BE2C (cell line): ENCODE results near the gene TNPO1.

Experiments
- DNase-seq: peaks from one replicate; pipeline ENCODE4 v3.0.0-alpha.2; 2020
- H3K27me3 ChIP-seq: fragments of 250-450 bp; sonication (Bioruptor Pico); 2 replicates; pipeline ENCODE4 v1.5.1; 2020; ENCODE audit warnings: mild to moderate bottlenecking
- H3K36me3 ChIP-seq: fragments of 250-450 bp; sonication (Bioruptor Pico); 2 replicates; pipeline ENCODE4 v1.5.1; 2020; ENCODE audit warnings: mild to moderate bottlenecking
- H3K4me1 ChIP-seq: fragments of 250-450 bp; sonication (Bioruptor Pico); 2 replicates; pipeline ENCODE4 v1.5.1; 2020
- H3K4me3 ChIP-seq: 2 replicates; pipeline ENCODE4 v1.5.1; 2011; ENCODE audit warnings: low read depth, low read length
- H3K9me3 ChIP-seq: fragments of 250-450 bp; sonication (Bioruptor Pico); 2 replicates; pipeline ENCODE4 v1.5.1; 2020
- CTCF ChIP-seq: IDR thresholded peaks from 2 replicates; pipeline ENCODE4 v1.5.1; 2012; ENCODE audit warnings: mild to moderate bottlenecking, low read depth, low read length

The TNPO1 gene

GRCh38 chr5:72852356-72852755, 35.9 kb downstream of the TNPO1 start:
- peaks cover 63% of the 10 kb centered on the region for H3K36me3 ChIP-seq
- no peak overlapping the region for H3K4me3 ChIP-seq
- TF ChIP-seq CTCF: no peak
- no peaks in the 10 kb centered on the region for H3K27me3 ChIP-seq
- H3K4me1 ChIP-seq: peaks cover 4% of the 10 kb centered on the region; the same call in 1 of the 2 replicates
- no peak for DNase-seq
- no peaks in the 10 kb centered on the region for H3K9me3 ChIP-seq

DNA sequence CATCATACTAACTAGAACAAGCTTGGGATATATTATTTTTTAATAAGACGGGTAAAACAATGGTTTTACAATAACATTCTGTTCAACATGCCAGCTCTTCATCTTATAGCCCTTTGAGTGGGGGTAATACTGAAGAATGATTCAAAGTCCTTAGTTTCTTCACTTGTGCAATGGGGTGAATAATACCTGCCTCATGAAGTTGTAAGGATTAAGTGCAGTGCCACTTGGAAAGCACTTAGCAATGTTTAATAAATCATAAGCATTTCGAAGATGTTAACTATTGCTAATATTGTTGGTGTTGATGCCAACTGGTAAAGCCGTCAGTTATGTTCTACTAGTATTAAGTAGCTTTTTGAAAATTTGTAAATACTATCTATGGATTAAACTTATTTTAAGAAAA, 38.0 kb downstream of the TNPO1 start:
- Histone ChIP-seq H3K4me1 (no peaks in the 10 kb centered on the region), H3K36me3 (peaks cover 72% of the 10 kb centered on the region)
- no peak for TF ChIP-seq CTCF

DNA sequence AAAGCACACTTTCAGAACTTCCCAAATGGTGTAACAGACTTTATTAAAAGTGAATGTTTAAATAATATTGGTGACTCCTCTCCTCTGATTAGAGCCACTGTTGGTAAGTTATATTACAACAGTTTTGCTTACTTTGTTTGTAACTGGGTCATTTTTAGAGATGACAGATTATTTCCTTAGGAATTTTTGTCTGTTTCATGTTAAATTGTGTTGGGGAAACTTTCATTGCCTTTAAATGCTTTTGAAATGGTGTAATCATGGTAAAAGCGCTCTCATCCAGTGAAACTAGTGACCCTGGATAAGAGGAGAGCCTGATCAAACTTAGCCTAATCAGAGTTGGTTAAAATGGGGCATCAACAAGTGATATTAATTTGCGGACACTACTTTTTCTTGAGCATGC, 39.4 kb downstream of the TNPO1 start:
- H3K4me1 ChIP-seq: 0 out of 2 replicates have a peak, but pooled peaks cover 3% of the 10 kb centered on the region
- H3K4me3 ChIP-seq: no peak overlapping the region
- no peaks in the 10 kb centered on the region for H3K9me3 ChIP-seq
- no peak for DNase-seq
- TF ChIP-seq CTCF: no peak
- no peaks in the 10 kb centered on the region for H3K27me3 ChIP-seq
- peaks cover 86% of the 10 kb centered on the region for H3K36me3 ChIP-seq

More for the DNA sequence above, 38.0 kb downstream of the TNPO1 start:
- Histone ChIP-seq H3K27me3 (no peaks in the 10 kb centered on the region), H3K9me3 (no peaks in the 10 kb centered on the region), H3K4me3 (no peak overlapping the region)
- no peak for DNase-seq

DNA sequence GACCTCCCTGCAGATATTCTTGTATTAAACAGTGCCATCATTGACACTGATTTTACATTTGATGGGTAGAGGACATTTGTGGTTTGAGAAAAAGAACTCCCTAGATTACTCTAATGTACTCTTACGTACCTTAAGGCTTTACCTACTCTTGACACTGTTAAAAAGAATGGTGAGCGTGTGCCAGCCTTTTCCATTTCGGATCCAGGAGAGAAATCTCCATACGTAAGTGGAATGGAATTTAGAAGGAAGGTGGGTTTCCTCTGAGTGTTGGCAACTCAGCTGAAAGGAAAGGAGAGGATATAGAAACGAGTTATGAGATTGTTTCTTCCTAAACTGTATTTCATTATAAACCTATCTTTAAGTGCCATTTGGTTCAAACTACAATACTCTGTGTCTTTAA, 40.9 kb downstream of the TNPO1 start:
- 0 out of 2 replicates have a peak, but pooled peaks cover 3% of the 10 kb centered on the region for H3K4me1 ChIP-seq
- no peak for DNase-seq
- no peak overlapping the region for H3K4me3 ChIP-seq
- no peaks in the 10 kb centered on the region for H3K9me3 ChIP-seq
- no peaks in the 10 kb centered on the region for H3K27me3 ChIP-seq
- no peak for TF ChIP-seq CTCF
- peaks cover 89% of the 10 kb centered on the region for H3K36me3 ChIP-seq

GRCh38 chr5:72859127-72859526, 42.7 kb downstream of the TNPO1 start:
- H3K4me1 ChIP-seq: 0 out of 2 replicates have a peak, but pooled peaks cover 3% of the 10 kb centered on the region
- DNase-seq: no peak
- H3K36me3 ChIP-seq: peaks cover 93% of the 10 kb centered on the region
- no peaks in the 10 kb centered on the region for H3K9me3 ChIP-seq
- no peaks in the 10 kb centered on the region for H3K27me3 ChIP-seq
- no peak overlapping the region for H3K4me3 ChIP-seq
- TF ChIP-seq CTCF: no peak

DNA sequence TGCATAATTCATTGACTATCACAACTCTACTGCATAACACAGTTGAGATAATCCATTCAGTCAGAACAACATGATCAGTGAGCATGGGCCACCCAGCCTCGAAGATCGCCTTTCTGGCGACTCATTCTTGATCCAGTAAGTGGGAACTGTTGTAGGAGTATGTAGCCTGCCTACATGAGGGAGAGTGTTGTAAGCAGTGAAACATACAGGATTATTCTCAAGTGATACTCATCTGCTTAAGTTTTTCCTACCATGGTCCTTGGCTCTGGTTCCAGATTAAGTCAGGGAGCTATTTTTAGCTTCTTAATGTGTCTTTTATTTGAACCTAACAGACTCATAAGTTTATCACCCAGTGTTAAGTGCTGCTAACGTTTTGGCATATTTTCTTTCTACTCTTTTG, 44.0 kb downstream of the TNPO1 start:
- no peak for TF ChIP-seq CTCF

More for the DNA sequence above, 44.0 kb downstream of the TNPO1 start:
- Histone ChIP-seq H3K27me3 (no peaks in the 10 kb centered on the region), H3K36me3 (peaks cover 95% of the 10 kb centered on the region), H3K4me1 (0 out of 2 replicates have a peak, but pooled peaks cover 3% of the 10 kb centered on the region), H3K4me3 (no peak overlapping the region), H3K9me3 (no peaks in the 10 kb centered on the region)
- DNase-seq: no peak
